KMS-11 (cell line): ENCODE data around the gene DEDD.

Source experiments
- H2AFZ ChIP-seq: fragments of 200-600 bp; sonication (generic); 2 replicates; pipeline ENCODE4 v1.6.1; 2016; ENCODE audit warnings: antibody characterized with exemption, mixed run types, low read depth
- H3K27ac ChIP-seq: fragments of 200-600 bp; sonication (generic); 2 replicates; pipeline ENCODE4 v1.6.1; 2016; ENCODE audit warnings: mild to moderate bottlenecking, mixed run types
- H3K27me3 ChIP-seq: fragments of 200-600 bp; sonication (generic); 2 replicates; pipeline ENCODE4 v1.6.1; 2017; ENCODE audit warnings: mild to moderate bottlenecking, low read depth, mixed run types, moderate library complexity; ENCODE audit not compliant: insufficient read depth
- H3K36me3 ChIP-seq: fragments of 200-600 bp; sonication (generic); 2 replicates; pipeline ENCODE4 v1.6.1; 2017; ENCODE audit warnings: mild to moderate bottlenecking, mixed run types; ENCODE audit not compliant: insufficient read depth
- H3K4me1 ChIP-seq: fragments of 200-600 bp; sonication (generic); 2 replicates; pipeline ENCODE4 v1.6.1; 2016; ENCODE audit warnings: mild to moderate bottlenecking, low read depth, mixed run types; ENCODE audit not compliant: poor library complexity, severe bottlenecking
- H3K4me2 ChIP-seq: fragments of 200-600 bp; sonication (generic); 2 replicates; pipeline ENCODE4 v1.7.0; 2016; ENCODE audit warnings: mild to moderate bottlenecking, mixed run types
- H3K4me3 ChIP-seq: fragments of 200-600 bp; sonication (generic); IDR thresholded peaks from 2 replicates; pipeline ENCODE4 v1.6.1; 2017; ENCODE audit warnings: low read depth, low read length, mixed read lengths; ENCODE audit not compliant: insufficient read depth
- H3K79me2 ChIP-seq: fragments of 200-600 bp; sonication (generic); 2 replicates; pipeline ENCODE4 v1.6.1; 2016; ENCODE audit warnings: low read depth, mixed run types; ENCODE audit not compliant: insufficient read depth
- H3K9ac ChIP-seq: fragments of 200-600 bp; sonication (generic); 2 replicates; pipeline ENCODE4 v1.6.1; 2016; ENCODE audit warnings: mild to moderate bottlenecking, mixed run types
- H4K20me1 ChIP-seq: fragments of 200-600 bp; sonication (generic); 2 replicates; pipeline ENCODE4 v1.6.1; 2016; ENCODE audit warnings: mild to moderate bottlenecking, mixed run types; ENCODE audit not compliant: insufficient read depth
- CTCF ChIP-seq: fragments of 200-600 bp; sonication (generic); conservative IDR thresholded peaks from 2 replicates; pipeline ENCODE4 v1.6.1; 2017; ENCODE audit warnings: low read depth, mild to moderate bottlenecking, antibody characterized with exemption, low read length, moderate library complexity, mixed read lengths

The DEDD gene

GRCh38 chr1:161174911-161175310 is 42.4 kb upstream of the DEDD start:
- Histone ChIP-seq H3K9ac (no peak overlapping the region), H3K27ac (no peak overlapping the region), H2AFZ (no peak overlapping the region), H3K36me3 (peaks cover 31% of the 10 kb centered on the region; the same call in 1 of the 2 replicates), H4K20me1 (no peaks in the 10 kb centered on the region), H3K4me1 (peaks cover 58% of the 10 kb centered on the region), H3K4me2 (peak overlapping the region; percentile 95), H3K79me2 (peaks cover 40% of the 10 kb centered on the region), H3K27me3 (no peaks in the 10 kb centered on the region), H3K4me3 (no peak overlapping the region)
- no peak for TF ChIP-seq CTCF

DNA sequence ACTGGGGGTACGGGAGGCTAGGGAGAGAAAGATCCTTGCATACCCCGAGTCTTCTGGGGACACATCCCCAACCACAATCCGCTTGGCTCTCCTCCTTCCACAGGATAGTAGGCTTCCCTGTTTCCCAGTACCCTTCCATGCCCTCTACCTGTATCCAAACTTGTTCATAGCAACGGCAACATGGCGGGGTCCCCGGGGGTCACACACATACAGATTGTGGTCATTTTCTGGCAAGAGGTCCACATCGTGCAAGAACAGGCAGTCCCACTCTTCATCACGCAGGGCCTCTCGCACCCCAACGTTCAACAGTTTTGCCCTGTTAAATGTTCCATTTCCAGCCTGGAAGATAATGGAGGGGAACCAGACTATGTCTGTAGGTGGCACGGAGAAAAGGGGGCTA is 41.2 kb upstream of the DEDD start:
- H3K27ac ChIP-seq = no peak overlapping the region
- H3K27me3 ChIP-seq = no peaks in the 10 kb centered on the region
- no peak overlapping the region for H2AFZ ChIP-seq
- H3K4me3 ChIP-seq = no peak overlapping the region
- no peak for TF ChIP-seq CTCF
- peaks cover 58% of the 10 kb centered on the region for H3K4me1 ChIP-seq
- H3K79me2 ChIP-seq = peaks cover 40% of the 10 kb centered on the region
- H3K9ac ChIP-seq = no peak overlapping the region
- no peak overlapping the region; the same call in 1 of the 2 replicates for H3K4me2 ChIP-seq
- H4K20me1 ChIP-seq = no peaks in the 10 kb centered on the region
- peaks cover 31% of the 10 kb centered on the region; the same call in 1 of the 2 replicates for H3K36me3 ChIP-seq

GRCh38 chr1:161172776-161173376 is 40.4 kb upstream of the DEDD start:
- no peak overlapping the region for H3K27ac ChIP-seq

GRCh38 chr1:161172349-161172748 is 39.9 kb upstream of the DEDD start:
- no peak overlapping the region; the same call in 1 of the 2 replicates for H3K27ac ChIP-seq
- no peak overlapping the region; the same call in 1 of the 2 replicates for H3K9ac ChIP-seq
- peak overlapping the region; percentile 40 for H3K4me3 ChIP-seq
- H3K79me2 ChIP-seq = peaks cover 40% of the 10 kb centered on the region
- no peaks in the 10 kb centered on the region for H4K20me1 ChIP-seq
- peaks cover 55% of the 10 kb centered on the region for H3K4me1 ChIP-seq
- no peak overlapping the region for H3K4me2 ChIP-seq
- no peaks in the 10 kb centered on the region for H3K27me3 ChIP-seq
- no peak overlapping the region for H2AFZ ChIP-seq
- peaks cover 31% of the 10 kb centered on the region; the same call in 1 of the 2 replicates for H3K36me3 ChIP-seq
- TF ChIP-seq CTCF = no peak

More at GRCh38 chr1:161172776-161173376, 40.4 kb upstream of the DEDD start:
- Histone ChIP-seq H3K4me2 (peak overlapping the region; percentile 37), H3K9ac (no peak overlapping the region; the same call in 1 of the 2 replicates), H3K79me2 (peaks cover 40% of the 10 kb centered on the region), H3K36me3 (peaks cover 31% of the 10 kb centered on the region; the same call in 1 of the 2 replicates), H2AFZ (no peak overlapping the region), H4K20me1 (no peaks in the 10 kb centered on the region), H3K4me3 (peak overlapping the region; percentile 40), H3K27me3 (no peaks in the 10 kb centered on the region), H3K4me1 (peaks cover 54% of the 10 kb centered on the region)
- peak; percentile 17; the same call in 1 of the 2 replicates for TF ChIP-seq CTCF
